Ovary (tissue), 9 donors: ENCODE data around the gene PLCG1. TPM values are rescaled to one million over a fixed set of nuclear protein-coding genes. Genes with fewer than 3 reads are reported as not detected.

ENCODE experiments used
- DNase-seq, 5 donors: peaks; one replicate each; pipeline ENCODE4 v3.0.0-alpha.2; 2019 to 2020
- H3K27ac ChIP-seq, 2 donors: fragments of 200-600 bp; one replicate each; pipeline versions ENCODE4 v1.5.1 to v1.8.0; 2019 to 2022
- H3K27me3 ChIP-seq: fragments of 200-600 bp; one replicate; pipeline ENCODE4 v1.8.0; 2022
- H3K36me3 ChIP-seq: fragments of 200-600 bp; sonication (generic); one replicate; pipeline ENCODE4 v1.5.1; 2019
- H3K4me1 ChIP-seq: one replicate; pipeline ENCODE4 v1.8.1; 2013; ENCODE audit warnings: mild to moderate bottlenecking, moderate library complexity; ENCODE audit not compliant: insufficient read depth
- H3K4me3 ChIP-seq: fragments of 200-600 bp; sonication (generic); one replicate; pipeline ENCODE4 v1.5.1; 2017
- H3K9me3 ChIP-seq, 2 donors: fragments of 200-600 bp in 1 of 2; sonication (generic) in 1 of 2; one replicate each; pipeline versions ENCODE4 v1.5.1 to v1.8.1; 2013 to 2019; ENCODE audit warnings: mild to moderate bottlenecking in 1 of 2, moderate library complexity in 1 of 2
- EP300 ChIP-seq: sonication (generic); formaldehyde crosslinking; IDR thresholded peaks from one replicate; pipeline ENCODE4 v1.6.1; 2017; ENCODE audit warnings: antibody characterized with exemption
- POLR2A ChIP-seq: fragments of 450-650 bp; IDR thresholded peaks from one replicate; pipeline ENCODE4 v1.6.1; 2017; ENCODE audit warnings: antibody characterized with exemption, mild to moderate bottlenecking, moderate library complexity
- WGBS, 3 donors: extraction: QIAGEN DNeasy Blood & Tissue Kit in 1 of 3; methylation state at CpG; one replicate each; pipeline versions ENCODE4 v1.1.5 to v1.1.7; 2013 to 2017; 5-methylcytosine and 5-hydroxymethylcytosine counted together
- intact Hi-C, 4 donors: fragments of 100-400 bp; cut with DNase I; formaldehyde crosslinking; loops; one replicate each; pipeline versions ENCODE4 v1.11.0 to v1.15.1; 2022 to 2023
- polyA plus RNA-seq, 2 donors: library from polyadenylated mRNA; stranded (reverse); fragments of 200-250 nt in 1 of 2; fragments of 350-450 nt in 1 of 2; fragmentation: Illumina TruSeq in 1 of 2; extraction: RNeasy Lipid Tissue Mini Kit (QIAGEN cat#74804) in 1 of 2; gene quantifications; one replicate each; pipeline ENCODE4 v1.2.3, GENCODE V29; 2013 to 2014
- total RNA-seq, 7 donors: library from RNA; depleted of rRNA in 2 of 7; stranded (reverse); fragments of >200 nt in 2 of 7; fragmentation: NEBNext Ultra II Directional in 3 of 7; extraction: Animal tissue kit (Norgen Biotek cat#: 25700) in 3 of 7; gene quantifications; one replicate each; pipeline versions ENCODE4 v1.1.0 to v1.2.4, GENCODE V29; 2016 to 2023
- TF ChIP-seq, protein P1 (sequence below), 3 donors: fragments of 450-650 bp in 2 of 3; fragments of 200-600 bp in 1 of 3; IDR thresholded peaks; one replicate each; pipeline versions ENCODE4 v1.5.1 to v1.8.0; 2016 to 2022; ENCODE audit warnings: antibody characterized with exemption in 3 of 3, mild to moderate bottlenecking in 1 of 3
- donor health status: DM: no; HTN: no; CAD: no; lungs with moderate emphysema.
- donor health status: DM: no; HTN: no; CAD: no.
- donor health status: Bipolar disorder and iron deficiency.
- donor health status: DM: yes; HTN: yes; CAD: no.
- donor health status: DM: no; HTN: no; CAD: no.
- donor health status: DM: yes; HTN: yes; CAD: no.

The PLCG1 gene
- total and polyA plus RNA-seq, 9 donors = 56.1 to 158 (median 101) TPM

DNA sequence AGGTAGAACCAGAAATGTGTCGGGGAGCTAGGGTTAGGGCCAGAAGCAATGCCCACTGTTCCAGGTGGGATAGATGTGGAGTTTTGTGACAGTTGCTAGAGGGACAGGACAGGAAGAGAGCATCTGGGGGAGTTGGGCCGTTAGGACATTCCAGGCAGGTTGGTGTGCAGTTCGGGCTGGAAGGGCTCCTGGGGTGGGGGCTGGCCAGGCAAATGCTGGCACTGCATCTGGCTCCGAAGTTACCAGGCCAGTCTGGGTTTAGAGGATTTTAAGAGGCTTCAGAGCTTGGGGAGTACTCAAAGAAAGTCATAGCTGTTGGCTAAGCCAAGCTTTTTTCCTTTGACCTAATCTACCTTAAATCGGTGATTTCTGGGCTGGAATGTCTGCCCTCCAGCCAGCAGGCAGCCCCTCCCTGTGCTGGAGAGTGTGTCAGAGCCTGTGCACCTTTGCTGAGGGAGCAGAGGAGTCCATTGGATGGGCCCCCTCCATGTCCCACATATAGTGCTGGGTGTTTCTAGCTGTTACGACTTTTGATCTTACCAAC is 20.8 kb downstream of the PLCG1 start:
- no peaks in the 10 kb centered on the region for H3K27me3 ChIP-seq
- H3K36me3 ChIP-seq = no peaks in the 10 kb centered on the region
- TF ChIP-seq POLR2A (no peak), EP300 (no peak)
- TF ChIP-seq, protein P1, sequence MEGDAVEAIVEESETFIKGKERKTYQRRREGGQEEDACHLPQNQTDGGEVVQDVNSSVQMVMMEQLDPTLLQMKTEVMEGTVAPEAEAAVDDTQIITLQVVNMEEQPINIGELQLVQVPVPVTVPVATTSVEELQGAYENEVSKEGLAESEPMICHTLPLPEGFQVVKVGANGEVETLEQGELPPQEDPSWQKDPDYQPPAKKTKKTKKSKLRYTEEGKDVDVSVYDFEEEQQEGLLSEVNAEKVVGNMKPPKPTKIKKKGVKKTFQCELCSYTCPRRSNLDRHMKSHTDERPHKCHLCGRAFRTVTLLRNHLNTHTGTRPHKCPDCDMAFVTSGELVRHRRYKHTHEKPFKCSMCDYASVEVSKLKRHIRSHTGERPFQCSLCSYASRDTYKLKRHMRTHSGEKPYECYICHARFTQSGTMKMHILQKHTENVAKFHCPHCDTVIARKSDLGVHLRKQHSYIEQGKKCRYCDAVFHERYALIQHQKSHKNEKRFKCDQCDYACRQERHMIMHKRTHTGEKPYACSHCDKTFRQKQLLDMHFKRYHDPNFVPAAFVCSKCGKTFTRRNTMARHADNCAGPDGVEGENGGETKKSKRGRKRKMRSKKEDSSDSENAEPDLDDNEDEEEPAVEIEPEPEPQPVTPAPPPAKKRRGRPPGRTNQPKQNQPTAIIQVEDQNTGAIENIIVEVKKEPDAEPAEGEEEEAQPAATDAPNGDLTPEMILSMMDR (IDR thresholded peaks at IDR 0.05) = no peak
- H3K9me3 ChIP-seq = no peaks in the 10 kb centered on the region
- H3K4me1 ChIP-seq = peaks cover 18% of the 10 kb centered on the region
- WGBS, 3 donors = 65 to 76% (median 73%) methylated on average over 6 of the region's 6 CpGs
- H3K4me3 ChIP-seq = no peak overlapping the region
- H3K27ac ChIP-seq = no peak overlapping the region
- intact Hi-C loops = no loop called here
- no peak for DNase-seq

DNA sequence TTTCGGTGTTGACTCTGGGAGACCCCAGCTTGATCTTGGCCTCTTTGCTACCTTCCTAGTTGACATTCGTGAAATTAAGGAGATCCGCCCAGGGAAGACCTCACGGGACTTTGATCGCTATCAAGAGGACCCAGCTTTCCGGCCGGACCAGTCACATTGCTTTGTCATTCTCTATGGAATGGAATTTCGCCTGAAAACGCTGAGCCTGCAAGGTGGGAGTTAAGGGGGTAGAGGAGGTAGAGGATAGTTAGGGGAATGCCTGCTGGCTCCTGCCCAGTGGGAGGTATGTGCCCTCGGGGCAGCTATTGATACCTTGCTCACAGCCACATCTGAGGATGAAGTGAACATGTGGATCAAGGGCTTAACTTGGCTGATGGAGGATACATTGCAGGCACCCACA is 22.2 kb downstream of the PLCG1 start:
- intact Hi-C loops = no loop called here
- no peaks in the 10 kb centered on the region for H3K36me3 ChIP-seq
- H3K4me3 ChIP-seq = no peak overlapping the region
- no peaks in the 10 kb centered on the region for H3K9me3 ChIP-seq
- TF ChIP-seq POLR2A = no peak
- no peak for TF ChIP-seq EP300
- TF ChIP-seq, protein P1 (IDR thresholded peaks at IDR 0.05) = no peak
- H3K27ac ChIP-seq = no peak overlapping the region
- 86 to 90% (median 88%) methylated on average over 10 of the region's 10 CpGs for WGBS, 3 donors
- no peaks in the 10 kb centered on the region for H3K27me3 ChIP-seq
- H3K4me1 ChIP-seq = peaks cover 12% of the 10 kb centered on the region
- DNase-seq = no peak

DNA sequence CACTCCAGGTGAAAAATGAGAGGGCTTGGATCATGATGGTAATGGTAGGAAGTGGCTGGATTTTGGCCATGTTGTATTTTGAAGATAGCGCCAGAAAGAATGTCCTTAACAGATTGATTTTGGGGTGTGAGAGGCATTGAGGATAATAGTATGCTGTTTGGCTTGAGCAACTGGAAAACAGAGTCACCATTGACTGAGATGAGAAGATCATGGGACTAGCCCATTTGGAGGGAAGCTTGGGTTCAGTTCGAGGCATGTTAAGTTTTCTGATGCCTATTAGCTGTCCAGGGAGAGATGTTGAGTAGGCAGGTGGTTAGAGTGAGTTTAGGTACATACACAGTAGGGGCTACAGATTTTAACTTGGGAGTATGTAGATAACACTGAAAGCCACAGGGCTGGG is 23.3 kb downstream of the PLCG1 start:
- Histone ChIP-seq H3K4me1 (peaks cover 6% of the 10 kb centered on the region), H3K27me3 (no peaks in the 10 kb centered on the region), H3K36me3 (no peaks in the 10 kb centered on the region), H3K9me3 (no peaks in the 10 kb centered on the region), H3K4me3 (no peak overlapping the region), H3K27ac (no peak overlapping the region)
- DNase-seq = no peak
- intact Hi-C loops = loop anchor here in 2 of 4 donors (10.0 kb wide), 2 partner anchors 64 to 244 kb away; no protein-coding TSS in a partner anchor
- WGBS, 3 donors = 80 to 91% (median 81%) methylated on average over 2 of the region's 2 CpGs
- no peak for TF ChIP-seq EP300
- TF ChIP-seq, protein P1 (IDR thresholded peaks at IDR 0.05) = no peak
- no peak for TF ChIP-seq POLR2A

DNA sequence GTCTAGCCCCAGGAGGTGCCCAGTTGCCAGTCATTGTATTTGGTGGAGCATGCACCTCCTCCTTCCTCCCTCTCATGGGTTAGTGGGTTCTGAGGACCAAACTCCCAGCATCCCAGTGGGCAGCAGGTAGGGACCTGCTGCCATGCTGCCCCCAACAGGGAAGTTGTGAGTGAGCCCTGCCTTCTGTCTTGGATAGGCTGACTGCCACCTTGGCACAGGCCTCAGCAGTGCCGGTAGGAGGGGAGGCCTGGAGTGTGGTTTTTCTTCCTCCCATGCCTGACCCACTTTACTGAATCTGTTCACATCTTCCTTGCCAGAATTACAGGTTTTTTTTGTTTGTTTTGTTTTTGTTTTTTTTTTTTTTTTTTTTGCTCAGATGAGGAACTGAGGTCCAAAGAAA is 24.5 kb downstream of the PLCG1 start:
- intact Hi-C loops = loop anchor here in 2 of 4 donors (10.0 kb wide), 2 partner anchors 63 to 243 kb away; no protein-coding TSS in a partner anchor
- no peak for DNase-seq
- no peaks in the 10 kb centered on the region for H3K27me3 ChIP-seq
- TF ChIP-seq EP300 (no peak), POLR2A (no peak)
- TF ChIP-seq, protein P1 (IDR thresholded peaks at IDR 0.05) = no peak
- 17 to 32% (median 22%) methylated on average over 1 of the region's 1 CpG for WGBS, 3 donors
- no peaks in the 10 kb centered on the region for H3K36me3 ChIP-seq
- H3K4me3 ChIP-seq = no peak overlapping the region
- H3K9me3 ChIP-seq = no peaks in the 10 kb centered on the region
- H3K4me1 ChIP-seq = peaks cover 3% of the 10 kb centered on the region
- no peak overlapping the region for H3K27ac ChIP-seq
